ENCODE measurements around the gene MGMT. TPM values are rescaled to one million over a fixed set of nuclear protein-coding genes. Genes with fewer than 3 reads are reported as not detected.

Gene MGMT
- total RNA-seq, 2 donors from 2014 or later: 18.7 to 22.4 TPM

DNA sequence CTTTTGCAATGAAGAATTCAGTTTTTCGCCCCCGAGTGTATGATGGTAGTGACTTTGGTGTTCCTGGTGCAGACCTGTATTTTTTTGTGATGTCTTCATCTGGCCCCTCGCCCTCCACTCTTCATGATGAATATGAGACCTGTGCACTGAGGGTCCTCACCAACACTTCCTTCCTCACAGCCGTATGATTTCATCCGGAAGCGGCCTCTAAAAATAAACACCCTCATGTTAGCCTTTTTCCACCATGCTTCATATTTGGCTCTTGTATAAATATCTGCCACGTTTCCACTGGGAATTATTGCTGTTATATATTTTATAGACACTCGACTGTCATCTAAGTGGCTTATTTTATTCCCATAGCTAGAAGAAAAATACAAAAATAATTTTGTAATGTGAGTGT lies 160.4 kb downstream of the MGMT start:
- no peak for ATAC-seq (replicated peaks)
- no peak overlapping the region for H3K27ac Mint-ChIP-seq
- no peak overlapping the region for H3K4me3 Mint-ChIP-seq
- H3K27me3 Mint-ChIP-seq: no peaks in the 10 kb centered on the region
- H3K36me3 Mint-ChIP-seq (ENCODE audit: low read depth): peaks cover 24% of the 10 kb centered on the region
- H3K9me3 Mint-ChIP-seq: peaks cover 15% of the 10 kb centered on the region
- no peaks in the 10 kb centered on the region for H3K4me1 Mint-ChIP-seq

DNA sequence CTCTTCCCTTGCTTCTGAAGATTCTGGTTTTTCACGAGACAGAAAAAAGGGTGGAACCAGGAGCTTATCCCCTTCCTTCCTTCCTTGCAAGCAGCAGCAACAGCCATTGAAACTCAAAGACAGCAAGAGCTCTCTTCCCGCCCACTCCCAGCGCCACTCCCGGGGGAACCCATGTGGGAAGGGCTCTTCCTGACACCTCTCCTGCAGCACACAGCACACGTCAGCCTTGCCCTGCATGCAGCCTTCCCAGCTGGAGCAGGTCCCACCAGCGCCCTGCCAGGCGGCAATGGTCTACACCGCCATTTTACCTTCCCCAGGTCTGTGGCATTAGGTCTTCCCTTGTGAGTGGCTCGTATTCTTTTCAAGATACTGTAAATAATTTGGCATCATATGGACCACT lies 161.8 kb downstream of the MGMT start:
- Mint-ChIP-seq H3K4me1 (no peaks in the 10 kb centered on the region), H3K4me3 (no peak overlapping the region), H3K27ac (no peak overlapping the region), H3K36me3 (ENCODE audit: low read depth) (peaks cover 27% of the 10 kb centered on the region), H3K9me3 (peaks cover 20% of the 10 kb centered on the region), H3K27me3 (no peaks in the 10 kb centered on the region)
- no peak for ATAC-seq (replicated peaks)

DNA sequence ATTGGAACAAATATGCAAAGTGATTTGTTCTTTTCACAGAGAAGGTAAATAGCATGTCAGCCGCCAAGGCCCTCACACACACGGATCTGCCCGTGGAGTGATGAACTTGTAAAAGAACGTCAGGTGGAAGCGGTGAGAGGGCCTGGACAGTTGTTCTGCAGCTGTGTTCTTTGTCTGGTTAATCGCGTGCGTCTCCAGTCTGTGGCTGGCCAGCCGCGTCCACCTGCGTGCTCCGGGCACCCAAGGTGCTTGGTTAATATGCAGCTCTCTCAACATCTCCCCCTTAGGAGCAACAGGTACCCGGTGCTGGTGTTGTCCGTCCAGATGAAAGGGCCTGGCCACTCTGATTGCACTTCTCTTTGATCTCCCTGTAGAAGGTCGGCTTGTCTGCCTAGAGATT lies 162.9 kb downstream of the MGMT start:
- Mint-ChIP-seq H3K27me3 (no peaks in the 10 kb centered on the region), H3K4me1 (no peaks in the 10 kb centered on the region), H3K9me3 (peaks cover 29% of the 10 kb centered on the region), H3K36me3 (ENCODE audit: low read depth) (peaks cover 35% of the 10 kb centered on the region), H3K27ac (no peak overlapping the region), H3K4me3 (no peak overlapping the region)
- ATAC-seq (replicated peaks): no peak

DNA sequence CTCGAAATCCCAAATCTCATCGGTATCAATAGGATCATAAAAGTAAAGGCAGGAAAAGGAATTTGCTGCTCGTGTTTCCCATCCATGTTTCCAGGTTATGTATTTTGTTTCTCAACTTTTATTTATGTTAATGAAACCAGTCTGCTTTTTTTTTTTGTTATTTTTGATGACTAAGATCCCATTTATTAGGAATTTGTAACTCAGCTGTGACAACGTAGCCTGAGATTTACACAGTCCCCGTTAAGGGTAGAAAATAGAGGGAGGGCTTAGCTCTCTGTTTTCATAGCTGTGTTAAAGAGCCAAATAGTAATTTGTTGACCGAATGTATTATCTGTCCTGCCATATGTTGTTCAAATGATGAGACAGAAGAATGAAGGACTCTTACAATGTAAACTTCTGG lies 164.0 kb downstream of the MGMT start:
- Mint-ChIP-seq H3K4me3 (no peak overlapping the region), H3K36me3 (ENCODE audit: low read depth) (peaks cover 43% of the 10 kb centered on the region), H3K27me3 (no peaks in the 10 kb centered on the region), H3K9me3 (peaks cover 29% of the 10 kb centered on the region), H3K27ac (no peak overlapping the region), H3K4me1 (no peaks in the 10 kb centered on the region)
- ATAC-seq (replicated peaks): no peak

DNA sequence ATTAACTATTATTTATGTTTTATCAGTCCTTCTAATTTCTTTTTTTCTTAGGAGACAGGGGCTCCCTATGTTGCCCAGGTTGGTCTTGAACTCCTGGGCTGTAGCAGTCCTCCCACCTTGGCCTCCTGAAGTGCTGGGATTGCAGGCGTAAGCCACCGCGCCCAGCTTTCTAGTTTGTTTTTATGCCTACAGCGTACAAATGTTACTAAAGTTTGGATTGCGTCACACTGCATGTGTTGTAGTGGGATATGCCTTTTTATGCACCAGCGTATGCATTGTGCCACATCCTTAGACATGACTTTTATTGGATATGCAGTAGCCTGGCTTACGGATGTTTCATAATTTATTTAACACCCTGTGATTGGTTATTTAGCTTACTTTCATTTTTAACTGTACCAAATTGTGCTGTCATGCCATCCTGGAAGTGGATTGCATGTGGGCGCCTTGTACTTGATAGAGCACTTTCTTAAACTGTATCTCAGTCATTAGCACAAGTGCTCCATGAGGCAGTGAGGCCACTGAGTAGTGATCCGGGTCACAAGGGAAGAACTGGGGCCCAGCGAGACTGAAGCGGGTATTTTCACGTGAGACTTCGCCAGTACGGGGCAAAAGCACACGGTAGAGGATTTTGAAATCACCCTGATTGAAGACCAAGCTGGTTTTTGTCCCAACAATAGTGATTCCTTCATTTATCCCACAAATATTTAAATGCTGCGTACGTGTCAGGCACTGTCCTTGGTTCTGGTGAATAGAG lies 165.0 kb downstream of the MGMT start:
- ATAC-seq (replicated peaks): no peak
- Mint-ChIP-seq H3K9me3 (peaks cover 29% of the 10 kb centered on the region), H3K27me3 (no peaks in the 10 kb centered on the region), H3K36me3 (ENCODE audit: low read depth) (peaks cover 43% of the 10 kb centered on the region), H3K27ac (no peak overlapping the region), H3K4me3 (no peak overlapping the region), H3K4me1 (no peaks in the 10 kb centered on the region)

DNA sequence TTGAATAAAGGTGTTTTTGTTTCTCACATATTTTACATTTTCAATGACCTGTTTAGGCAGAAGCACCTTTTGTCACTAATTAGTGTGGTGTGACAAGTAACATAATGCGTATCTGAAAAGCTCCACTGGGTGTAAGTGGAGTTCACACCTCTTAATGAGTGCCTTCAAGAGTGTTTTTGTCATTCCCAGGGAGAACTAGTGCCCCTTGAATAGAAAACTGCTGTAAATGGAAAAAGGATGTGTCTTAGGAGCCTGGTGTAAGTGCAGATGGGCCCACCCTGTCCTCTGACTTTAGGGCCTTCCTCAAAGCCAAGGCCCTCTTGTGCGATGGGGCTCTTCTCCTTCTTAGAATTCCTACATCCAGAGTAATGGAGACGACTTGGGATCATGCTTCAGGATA lies 170.0 kb downstream of the MGMT start:
- no peak for ATAC-seq (replicated peaks)
- no peak overlapping the region for H3K27ac Mint-ChIP-seq
- no peak overlapping the region for H3K4me3 Mint-ChIP-seq
- H3K27me3 Mint-ChIP-seq: no peaks in the 10 kb centered on the region
- H3K4me1 Mint-ChIP-seq: no peaks in the 10 kb centered on the region
- H3K36me3 Mint-ChIP-seq (ENCODE audit: low read depth): peaks cover 39% of the 10 kb centered on the region
- peaks cover 18% of the 10 kb centered on the region for H3K9me3 Mint-ChIP-seq

DNA sequence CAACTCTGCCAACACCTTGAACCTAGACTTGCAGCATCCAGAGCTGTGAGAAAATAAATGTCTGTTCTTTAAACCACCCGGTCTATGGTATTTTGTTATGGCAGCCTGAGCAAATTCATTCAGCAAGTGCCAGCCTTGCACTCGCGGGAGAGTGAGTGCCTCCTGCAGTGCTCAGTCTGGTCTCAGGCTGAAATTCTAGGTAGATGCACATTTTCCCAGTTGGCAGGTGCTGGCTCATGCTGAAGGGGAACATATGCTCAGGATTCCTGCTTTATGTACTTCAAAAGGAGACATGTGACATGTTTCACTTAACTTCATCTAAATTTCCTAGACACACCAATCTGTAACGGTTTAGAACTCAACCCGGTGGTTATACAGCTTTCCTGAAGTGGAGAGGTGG lies 170.8 kb downstream of the MGMT start:
- H3K36me3 Mint-ChIP-seq (ENCODE audit: low read depth): peaks cover 33% of the 10 kb centered on the region
- H3K27me3 Mint-ChIP-seq: no peaks in the 10 kb centered on the region
- H3K4me1 Mint-ChIP-seq: no peaks in the 10 kb centered on the region
- ATAC-seq (replicated peaks): no peak
- H3K9me3 Mint-ChIP-seq: peaks cover 13% of the 10 kb centered on the region
- no peak overlapping the region for H3K4me3 Mint-ChIP-seq
- H3K27ac Mint-ChIP-seq: no peak overlapping the region

DNA sequence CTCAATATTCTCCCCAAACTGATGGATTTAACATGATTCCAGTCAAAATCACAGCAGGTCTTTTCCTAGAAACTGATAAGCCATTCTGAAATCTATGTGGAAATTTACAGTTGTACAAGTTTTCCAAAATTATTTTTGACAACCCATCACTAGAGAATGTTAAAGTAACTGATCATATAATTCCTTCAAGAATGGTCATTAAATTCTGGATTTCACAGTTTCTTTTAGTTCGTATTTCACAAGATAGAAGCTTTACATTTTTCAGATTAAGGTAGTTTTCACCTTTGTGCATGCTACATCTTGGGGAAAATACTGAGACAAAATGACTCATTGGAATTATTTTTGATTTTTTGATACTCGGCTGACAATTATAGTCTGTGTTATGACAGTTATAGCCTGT lies 174.3 kb downstream of the MGMT start:
- ATAC-seq (replicated peaks): no peak
- H3K4me3 Mint-ChIP-seq: no peak overlapping the region
- no peaks in the 10 kb centered on the region for H3K27me3 Mint-ChIP-seq
- H3K9me3 Mint-ChIP-seq: no peaks in the 10 kb centered on the region
- H3K4me1 Mint-ChIP-seq: no peaks in the 10 kb centered on the region
- H3K36me3 Mint-ChIP-seq (ENCODE audit: low read depth): peaks cover 14% of the 10 kb centered on the region
- H3K27ac Mint-ChIP-seq: no peak overlapping the region

DNA sequence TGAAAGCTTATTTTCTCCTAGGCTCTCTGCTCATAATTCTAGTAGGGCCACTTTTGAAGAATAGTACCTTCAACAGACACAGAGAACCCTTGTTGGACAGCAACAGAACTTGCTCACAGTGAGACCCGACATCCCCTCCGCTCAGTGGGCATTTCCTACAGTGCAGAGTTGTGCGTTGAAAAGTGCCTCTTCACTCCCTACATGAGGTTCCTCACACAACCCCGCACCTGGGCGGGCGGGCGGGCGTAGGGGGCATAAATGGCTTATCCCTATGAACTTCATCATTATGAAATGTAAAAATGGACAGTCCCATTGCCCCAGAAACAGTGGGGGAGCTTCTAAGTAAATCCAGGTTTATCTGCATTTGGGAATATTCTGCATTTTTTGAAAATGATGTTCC lies 174.9 kb downstream of the MGMT start:
- H3K9me3 Mint-ChIP-seq: no peaks in the 10 kb centered on the region
- peaks cover 13% of the 10 kb centered on the region for H3K36me3 Mint-ChIP-seq (ENCODE audit: low read depth)
- H3K4me3 Mint-ChIP-seq: no peak overlapping the region
- H3K27me3 Mint-ChIP-seq: no peaks in the 10 kb centered on the region
- ATAC-seq (replicated peaks): no peak
- no peak overlapping the region for H3K27ac Mint-ChIP-seq
- H3K4me1 Mint-ChIP-seq: no peaks in the 10 kb centered on the region

DNA sequence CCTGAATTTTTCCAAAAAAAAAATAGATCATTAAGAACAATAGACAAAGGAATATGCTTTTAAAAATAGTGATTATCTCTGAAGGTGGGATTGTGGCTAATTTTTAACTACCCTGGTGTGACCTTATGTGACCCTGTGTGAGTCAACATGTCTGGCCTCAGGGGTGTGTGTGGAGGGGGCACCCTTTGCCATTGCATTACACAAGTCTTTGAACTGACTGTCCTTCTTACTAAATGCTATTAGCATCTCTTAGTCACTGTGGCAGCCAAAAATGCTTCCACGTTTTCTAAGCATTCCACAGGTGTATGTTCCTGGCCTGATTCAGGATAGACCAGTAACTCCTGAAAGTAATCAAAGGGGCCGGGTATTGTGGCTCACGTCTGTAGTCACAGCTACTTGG lies 175.4 kb downstream of the MGMT start:
- H3K9me3 Mint-ChIP-seq: no peaks in the 10 kb centered on the region
- no peak for ATAC-seq (replicated peaks)
- peaks cover 13% of the 10 kb centered on the region for H3K36me3 Mint-ChIP-seq (ENCODE audit: low read depth)
- no peak overlapping the region for H3K27ac Mint-ChIP-seq
- H3K4me1 Mint-ChIP-seq: no peaks in the 10 kb centered on the region
- no peaks in the 10 kb centered on the region for H3K27me3 Mint-ChIP-seq
- no peak overlapping the region for H3K4me3 Mint-ChIP-seq

DNA sequence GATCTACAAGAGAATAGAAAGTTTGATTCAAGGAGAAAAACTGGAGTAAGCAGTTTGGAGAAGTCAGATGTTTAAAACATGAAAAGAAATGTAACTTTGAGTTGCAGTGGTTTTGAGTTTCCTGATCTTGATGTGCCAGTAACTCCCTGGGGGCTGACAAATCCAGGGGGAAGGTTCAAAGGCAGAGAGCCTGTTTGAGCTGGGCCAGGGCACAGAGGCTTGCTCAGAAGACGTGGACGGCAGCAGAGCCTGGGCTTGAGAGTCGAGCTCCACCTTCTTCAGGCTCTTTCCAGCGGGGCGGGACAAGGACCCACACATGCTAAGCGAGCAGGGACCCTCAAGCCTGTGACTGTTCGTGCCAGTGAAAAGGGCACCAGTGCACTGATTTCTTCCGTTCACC lies 176.2 kb downstream of the MGMT start:
- Mint-ChIP-seq H3K27ac (no peak overlapping the region), H3K27me3 (no peaks in the 10 kb centered on the region), H3K36me3 (ENCODE audit: low read depth) (peaks cover 13% of the 10 kb centered on the region), H3K4me1 (no peaks in the 10 kb centered on the region), H3K9me3 (no peaks in the 10 kb centered on the region), H3K4me3 (no peak overlapping the region)
- ATAC-seq (replicated peaks): no peak

DNA sequence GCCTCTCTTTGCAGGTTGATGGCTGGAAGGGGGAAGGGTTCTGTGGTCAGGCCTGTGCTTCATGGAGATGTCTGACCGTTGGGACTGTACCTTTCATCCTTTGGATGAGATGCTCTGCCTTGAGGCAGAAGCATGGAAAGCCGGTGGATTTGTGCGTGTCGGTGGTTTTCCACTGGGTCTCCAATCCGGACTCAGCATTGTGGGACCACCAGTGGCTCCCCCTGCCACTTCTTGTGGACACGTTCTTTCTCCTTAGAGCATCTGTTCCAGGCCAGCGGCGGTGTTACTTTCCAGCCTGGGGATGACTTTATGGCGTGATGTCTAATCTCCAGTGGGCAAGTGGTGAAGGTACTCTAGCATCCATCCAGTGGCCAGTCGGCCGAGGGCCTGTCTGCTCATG lies 178.4 kb downstream of the MGMT start:
- Mint-ChIP-seq H3K27me3 (no peaks in the 10 kb centered on the region), H3K27ac (no peak overlapping the region), H3K4me1 (no peaks in the 10 kb centered on the region), H3K9me3 (no peaks in the 10 kb centered on the region), H3K36me3 (ENCODE audit: low read depth) (peaks cover 16% of the 10 kb centered on the region), H3K4me3 (no peak overlapping the region)
- no peak for ATAC-seq (replicated peaks)

DNA sequence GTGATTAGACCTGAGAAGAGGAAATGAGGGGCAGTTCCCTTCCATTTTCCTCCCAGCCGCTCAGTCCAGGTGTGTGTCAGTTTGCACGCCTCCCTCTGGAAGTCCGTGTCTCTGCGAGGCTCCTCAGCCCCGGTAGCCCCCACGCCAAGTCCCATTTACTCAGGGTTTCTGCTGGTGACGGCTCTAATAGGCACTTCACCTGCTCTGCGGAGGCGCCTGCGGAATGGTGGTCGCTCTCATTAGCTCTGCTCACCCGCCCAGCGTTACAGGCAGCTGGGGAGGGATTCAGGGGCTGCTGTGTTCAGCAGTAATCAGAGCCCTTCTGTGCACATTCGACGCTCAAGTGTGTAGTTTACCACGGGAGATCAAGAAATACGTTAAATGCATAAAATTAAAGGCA lies 179.9 kb downstream of the MGMT start:
- ATAC-seq (replicated peaks): no peak
- Mint-ChIP-seq H3K4me1 (no peaks in the 10 kb centered on the region), H3K4me3 (no peak overlapping the region), H3K9me3 (no peaks in the 10 kb centered on the region), H3K27me3 (no peaks in the 10 kb centered on the region), H3K27ac (no peak overlapping the region), H3K36me3 (ENCODE audit: low read depth) (peaks cover 16% of the 10 kb centered on the region)

DNA sequence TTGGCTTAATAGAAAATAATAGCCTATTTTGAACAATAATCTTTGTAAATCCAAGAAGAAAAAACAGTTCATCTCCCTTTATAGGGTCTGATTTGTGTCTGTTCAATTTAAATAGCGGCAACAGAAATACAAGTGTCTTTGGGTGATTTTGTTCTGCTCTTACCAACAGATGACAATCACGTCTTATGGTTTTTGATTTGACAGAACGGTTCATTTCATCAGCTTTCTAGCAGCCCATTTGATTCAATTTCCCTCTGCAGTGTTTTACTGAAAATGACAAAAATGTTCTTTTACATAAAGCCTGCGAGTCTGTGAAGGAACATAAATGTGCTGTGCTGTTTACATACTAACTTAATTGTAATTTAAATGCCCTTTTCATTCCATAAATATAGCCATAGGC lies 180.5 kb downstream of the MGMT start:
- ATAC-seq (replicated peaks): no peak
- no peaks in the 10 kb centered on the region for H3K27me3 Mint-ChIP-seq
- H3K4me3 Mint-ChIP-seq: no peak overlapping the region
- no peak overlapping the region for H3K27ac Mint-ChIP-seq
- H3K9me3 Mint-ChIP-seq: no peaks in the 10 kb centered on the region
- no peaks in the 10 kb centered on the region for H3K4me1 Mint-ChIP-seq
- peaks cover 16% of the 10 kb centered on the region for H3K36me3 Mint-ChIP-seq (ENCODE audit: low read depth)

DNA sequence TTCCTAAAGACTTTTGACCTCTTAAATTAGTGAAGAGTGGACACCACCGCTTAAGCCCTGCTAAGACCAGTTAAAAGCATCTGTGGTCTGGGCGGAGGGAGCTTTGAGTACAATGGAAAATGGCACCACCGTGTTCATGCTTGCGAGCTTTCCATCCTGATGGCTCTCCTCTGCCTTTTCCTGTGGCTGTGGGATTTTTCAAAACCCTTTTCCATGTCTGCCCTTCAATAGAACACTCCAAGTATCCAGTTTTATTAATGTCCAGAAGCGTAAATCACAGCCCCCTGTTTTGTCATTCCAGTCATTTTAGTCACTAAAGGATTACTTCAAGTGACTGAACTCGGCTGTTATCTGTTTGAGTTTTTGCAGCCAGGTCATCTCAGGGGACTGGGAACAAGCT lies 181.8 kb downstream of the MGMT start:
- no peak overlapping the region for H3K27ac Mint-ChIP-seq
- H3K4me3 Mint-ChIP-seq: no peak overlapping the region
- peaks cover 16% of the 10 kb centered on the region for H3K36me3 Mint-ChIP-seq (ENCODE audit: low read depth)
- ATAC-seq (replicated peaks): no peak
- H3K27me3 Mint-ChIP-seq: no peaks in the 10 kb centered on the region
- no peaks in the 10 kb centered on the region for H3K9me3 Mint-ChIP-seq
- no peaks in the 10 kb centered on the region for H3K4me1 Mint-ChIP-seq

DNA sequence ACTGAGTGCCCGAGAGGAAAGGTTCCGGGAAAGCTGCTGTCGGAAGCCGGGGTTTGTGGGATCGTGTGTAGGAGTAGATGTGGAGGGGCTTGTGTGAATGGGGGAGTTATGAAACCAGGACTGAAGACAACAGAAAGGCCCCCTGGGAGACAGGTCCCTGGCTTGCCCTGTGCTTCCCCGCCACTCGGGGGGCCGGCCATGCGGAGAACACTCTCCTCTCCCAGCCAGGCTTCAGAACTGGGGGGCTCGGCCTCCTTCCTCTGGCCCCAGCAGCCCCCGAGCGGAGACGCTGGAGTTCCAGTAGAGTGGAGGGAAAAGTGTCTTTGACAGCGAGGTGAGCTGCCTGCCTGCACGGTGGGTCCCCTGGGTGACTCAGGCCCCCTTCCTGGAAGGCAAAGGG lies 185.0 kb downstream of the MGMT start:
- no peak for ATAC-seq (replicated peaks)
- Mint-ChIP-seq H3K4me3 (no peak overlapping the region), H3K27ac (no peak overlapping the region), H3K36me3 (ENCODE audit: low read depth) (peaks cover 16% of the 10 kb centered on the region), H3K4me1 (no peaks in the 10 kb centered on the region), H3K9me3 (no peaks in the 10 kb centered on the region), H3K27me3 (no peaks in the 10 kb centered on the region)
